RPMI8226 (cell line): Measurements from ENCODE around the gene ANXA4.

Experiments used
- DNase-seq: peaks from one replicate; pipeline ENCODE4 v3.0.0-alpha.2; 2015

Gene ANXA4

GRCh38 chr2:69863298-69863697, 121.4 kb downstream of the ANXA4 start:
- DNase-seq: no peak
